ENCODE results near the gene SLC12A4.

The SLC12A4 gene

GRCh38 chr16:67971111-67971510 lies 2.7 kb upstream of the SLC12A4 start:
- H3K4me3 ChIP-seq (replicated peaks; ENCODE audit: low read depth, low read length): no peak overlapping the region
- no peak for DNase-seq (ENCODE audit: extremely low read depth, insufficient read length)
- H3K36me3 ChIP-seq (ENCODE audit: control insufficient read depth, insufficient read depth, low read length): no peaks in the 10 kb centered on the region
- H3K27me3 ChIP-seq (replicated peaks; ENCODE audit: control insufficient read depth, insufficient read depth, low read length): no peaks in the 10 kb centered on the region
- no peak for TF ChIP-seq CTCF (IDR thresholded peaks at IDR 0.05; ENCODE audit: insufficient read depth, low read length, poor library complexity, severe bottlenecking)

GRCh38 chr16:67969254-67970039 lies 1.0 kb upstream of the SLC12A4 start:
- Histone ChIP-seq H3K36me3 (ENCODE audit: control insufficient read depth, insufficient read depth, low read length) (no peaks in the 10 kb centered on the region), H3K4me3 (replicated peaks; ENCODE audit: low read depth, low read length) (peak overlapping the region; percentile 66), H3K27me3 (replicated peaks; ENCODE audit: control insufficient read depth, insufficient read depth, low read length) (no peaks in the 10 kb centered on the region)
- TF ChIP-seq CTCF (IDR thresholded peaks at IDR 0.05; ENCODE audit: insufficient read depth, low read length, poor library complexity, severe bottlenecking): no peak
- DNase-seq (ENCODE audit: extremely low read depth, insufficient read length): no peak

- peak; percentile 55 for DNase-seq (ENCODE audit: extremely low read depth, insufficient read length)
- no peak for TF ChIP-seq CTCF (IDR thresholded peaks at IDR 0.05; ENCODE audit: insufficient read depth, low read length, poor library complexity, severe bottlenecking)
Measured at GRCh38 chr16:67967958-67968399, 458 bp downstream of the SLC12A4 start.

GRCh38 chr16:67967183-67967957 lies 1.1 kb downstream of the SLC12A4 start:
- Histone ChIP-seq H3K4me3 (replicated peaks; ENCODE audit: low read depth, low read length) (peak overlapping the region; percentile 66), H3K36me3 (ENCODE audit: control insufficient read depth, insufficient read depth, low read length) (peaks cover 7% of the 10 kb centered on the region; the same call in 1 of the 2 replicates), H3K27me3 (replicated peaks; ENCODE audit: control insufficient read depth, insufficient read depth, low read length) (no peaks in the 10 kb centered on the region)
- DNase-seq (ENCODE audit: extremely low read depth, insufficient read length): peak; percentile 38
- no peak for TF ChIP-seq CTCF (IDR thresholded peaks at IDR 0.05; ENCODE audit: insufficient read depth, low read length, poor library complexity, severe bottlenecking)

More at GRCh38 chr16:67967958-67968399, 458 bp downstream of the SLC12A4 start:
- Histone ChIP-seq H3K27me3 (replicated peaks; ENCODE audit: control insufficient read depth, insufficient read depth, low read length) (no peaks in the 10 kb centered on the region), H3K36me3 (ENCODE audit: control insufficient read depth, insufficient read depth, low read length) (peaks cover 7% of the 10 kb centered on the region; the same call in 1 of the 2 replicates), H3K4me3 (replicated peaks; ENCODE audit: low read depth, low read length) (peak overlapping the region; percentile 66)

GRCh38 chr16:67966549-67967182 lies 1.8 kb downstream of the SLC12A4 start:
- H3K36me3 ChIP-seq (ENCODE audit: control insufficient read depth, insufficient read depth, low read length): peaks cover 13% of the 10 kb centered on the region
- no peak for TF ChIP-seq CTCF (IDR thresholded peaks at IDR 0.05; ENCODE audit: insufficient read depth, low read length, poor library complexity, severe bottlenecking)
- DNase-seq (ENCODE audit: extremely low read depth, insufficient read length): no peak
- no peaks in the 10 kb centered on the region for H3K27me3 ChIP-seq (replicated peaks; ENCODE audit: control insufficient read depth, insufficient read depth, low read length)
- peak overlapping the region; percentile 66 for H3K4me3 ChIP-seq (replicated peaks; ENCODE audit: low read depth, low read length)
